HEK293 (cell line): ENCODE data around the gene ASB6.

Experiments used
- CTCF ChIP-seq: fragments of 450-650 bp; formaldehyde crosslinking; IDR thresholded peaks from 2 replicates; pipeline ENCODE4 v1.5.1; 2016; ENCODE audit warnings: missing biosample characterization, missing genetic modification characterization
- PATZ1 ChIP-seq: fragments of 450-650 bp; formaldehyde crosslinking; IDR thresholded peaks from 2 replicates; pipeline ENCODE4 v1.5.1; 2016; ENCODE audit warnings: missing biosample characterization, missing genetic modification characterization
- PBX3 ChIP-seq: sonication (generic); formaldehyde crosslinking; IDR thresholded peaks from 2 replicates; pipeline ENCODE4 v1.8.1; 2022; ENCODE audit warnings: mild to moderate bottlenecking, moderate library complexity, missing genetic modification reagents
- SP2 ChIP-seq: fragments of 450-650 bp; formaldehyde crosslinking; IDR thresholded peaks from 2 replicates; pipeline ENCODE4 v1.5.1; 2016; ENCODE audit warnings: missing biosample characterization, missing genetic modification characterization
- SP3 ChIP-seq: fragments of 450-650 bp; formaldehyde crosslinking; IDR thresholded peaks from 2 replicates; pipeline ENCODE4 v1.5.1; 2016; ENCODE audit warnings: missing biosample characterization, missing genetic modification characterization
- ZBTB1 ChIP-seq: fragments of 450-650 bp; formaldehyde crosslinking; IDR thresholded peaks from 2 replicates; pipeline ENCODE4 v1.5.1; 2016; ENCODE audit warnings: missing biosample characterization, missing genetic modification characterization
- ZBTB10 ChIP-seq: fragments of 450-650 bp; formaldehyde crosslinking; IDR thresholded peaks from 2 replicates; pipeline ENCODE4 v1.5.1; 2016; ENCODE audit warnings: missing biosample characterization, missing genetic modification characterization
- ZBTB17 ChIP-seq: fragments of 450-650 bp; formaldehyde crosslinking; IDR thresholded peaks from 2 replicates; pipeline ENCODE4 v1.5.1; 2016; ENCODE audit warnings: missing biosample characterization, missing genetic modification characterization
- ZBTB26 ChIP-seq: fragments of 450-650 bp; formaldehyde crosslinking; optimal IDR thresholded peaks from 2 replicates; pipeline ENCODE3; 2016; ENCODE audit warnings: missing biosample characterization, mild to moderate bottlenecking, missing genetic modification characterization
- ZBTB48 ChIP-seq: fragments of 450-650 bp; formaldehyde crosslinking; IDR thresholded peaks from 2 replicates; pipeline ENCODE4 v1.5.1; 2016; ENCODE audit warnings: missing biosample characterization, missing genetic modification characterization
- ZBTB49 ChIP-seq: fragments of 450-650 bp; formaldehyde crosslinking; IDR thresholded peaks from 2 replicates; pipeline ENCODE4 v1.5.1; 2016; ENCODE audit warnings: missing biosample characterization, missing genetic modification characterization, low read depth
- ZNF239 ChIP-seq: fragments of 450-650 bp; formaldehyde crosslinking; IDR thresholded peaks from 2 replicates; pipeline ENCODE4 v1.5.1; 2016; ENCODE audit warnings: missing biosample characterization, missing genetic modification characterization
- ZNF26 ChIP-seq: fragments of 450-650 bp; formaldehyde crosslinking; IDR thresholded peaks from 2 replicates; pipeline ENCODE4 v1.5.1; 2016; ENCODE audit warnings: missing biosample characterization, missing genetic modification characterization
- ZNF335 ChIP-seq: fragments of 450-650 bp; formaldehyde crosslinking; conservative IDR thresholded peaks from 2 replicates; pipeline ENCODE4 v1.5.1; 2016; ENCODE audit warnings: missing biosample characterization, missing genetic modification characterization
- ZNF341 ChIP-seq: fragments of 450-650 bp; formaldehyde crosslinking; IDR thresholded peaks from 2 replicates; pipeline ENCODE4; 2016; ENCODE audit warnings: low read depth, missing biosample characterization, missing genetic modification characterization
- ZNF398 ChIP-seq: fragments of 450-650 bp; formaldehyde crosslinking; IDR thresholded peaks from 2 replicates; pipeline ENCODE4 v1.5.1; 2017; ENCODE audit warnings: missing biosample characterization, missing genetic modification characterization
- ZNF416 ChIP-seq: fragments of 450-650 bp; formaldehyde crosslinking; IDR thresholded peaks from 2 replicates; pipeline ENCODE4 v1.5.1; 2016; ENCODE audit warnings: missing biosample characterization, missing genetic modification characterization
- ZNF514 ChIP-seq: fragments of 450-650 bp; formaldehyde crosslinking; IDR thresholded peaks from 2 replicates; pipeline ENCODE4 v1.5.1; 2016; ENCODE audit warnings: missing biosample characterization, missing genetic modification characterization
- ZNF555 ChIP-seq: fragments of 450-650 bp; formaldehyde crosslinking; conservative IDR thresholded peaks from 2 replicates; pipeline ENCODE4 v1.5.1; 2017; ENCODE audit warnings: missing biosample characterization, mild to moderate bottlenecking, missing genetic modification characterization, inconsistent platforms
- ZNF660 ChIP-seq: fragments of 450-650 bp; IDR thresholded peaks from 2 replicates; pipeline ENCODE4 v1.5.1; 2018; ENCODE audit warnings: missing biosample characterization, mild to moderate bottlenecking, missing genetic modification characterization
- ZXDB ChIP-seq: fragments of 450-650 bp; formaldehyde crosslinking; IDR thresholded peaks from 2 replicates; pipeline ENCODE4 v1.5.1; 2016; ENCODE audit warnings: missing biosample characterization, missing genetic modification characterization

The ASB6 gene

GRCh38 chr9:129619787-129620668, 21.9 kb downstream of the ASB6 start (continued):
- TF ChIP-seq CTCF (tag by site-specific recombination) (peak; percentile 67), ZBTB48 (tag by site-specific recombination) (peak; percentile 66), ZXDB (0 out of 2 replicates have a peak, but pooled peaks have one; percentile 15), ZBTB17 (tag by site-specific recombination) (no peak), ZNF398 (tag by site-specific recombination) (peak; percentile 53; the same call in 1 of the 2 replicates), ZNF239 (tag by site-specific recombination) (no peak), ZNF555 (tag by site-specific recombination) (no peak), ZNF660 (tag by site-specific recombination) (peak; percentile 46; the same call in 1 of the 2 replicates), SP2 (peak; percentile 43), ZBTB10 (tag by site-specific recombination) (peak; percentile 54; the same call in 1 of the 2 replicates), ZBTB1 (tag by site-specific recombination) (no peak), ZNF335 (peak; percentile 68), ZNF26 (tag by site-specific recombination) (no peak), ZBTB26 (tag by site-specific recombination) (peak; percentile 44), PBX3 (no peak), ZNF341 (tag by site-specific recombination) (no peak), PATZ1 (tag by site-specific recombination) (no peak; the same call in 1 of the 2 replicates), ZNF514 (no peak), SP3 (tag by site-specific recombination) (no peak; the same call in 1 of the 2 replicates), ZNF416 (tag by site-specific recombination) (no peak), ZBTB49 (tag by site-specific recombination) (no peak)
